ENCODE results near the gene CD99. TPM values are rescaled to one million over a fixed set of nuclear protein-coding genes. Genes with fewer than 3 reads are reported as not detected.

Gene CD99
- total and polyA plus RNA-seq, 2 of the 13 experiments (the other 11 are each of a cell fraction or from before 2014, with no cell fraction given): 78.8 to 111 TPM

DNA sequence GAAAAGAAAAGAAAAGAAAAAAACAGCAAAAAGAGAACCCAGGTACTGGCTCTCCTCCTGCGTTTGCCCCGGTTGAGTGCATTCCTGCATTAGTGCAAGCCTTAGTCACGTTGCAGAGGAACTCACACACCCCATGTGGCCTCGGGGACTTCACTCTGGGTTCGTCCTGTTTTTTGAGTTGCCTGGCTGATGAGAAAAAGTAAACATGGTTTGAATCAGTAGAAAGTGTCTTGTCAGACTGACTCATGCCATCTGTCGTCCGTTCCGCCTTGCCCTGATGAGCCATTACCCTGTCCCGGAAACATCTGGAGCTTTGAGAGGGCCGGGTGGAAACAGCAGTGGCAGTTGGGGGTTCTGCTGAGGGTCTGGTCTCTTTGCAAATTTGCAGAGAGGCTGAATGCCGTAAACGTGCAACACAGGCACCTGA, 16.3 kb downstream of the CD99 start (continued):
- TF ChIP-seq PHF5A (CRISPR knock-in tag; IDR thresholded peaks at IDR 0.05; ENCODE audit: low read depth, unreplicated experiment) (no peak), ZNF468 (CRISPR knock-in tag; IDR thresholded peaks at IDR 0.05) (no peak), PHF21A (CRISPR knock-in tag; IDR thresholded peaks at IDR 0.05) (no peak), ATF4 (CRISPR knock-in tag; IDR thresholded peaks at IDR 0.05) (no peak), GPN1 (CRISPR knock-in tag; IDR thresholded peaks at IDR 0.05; ENCODE audit: borderline replicate concordance) (no peak), ZNF609 (CRISPR knock-in tag; IDR thresholded peaks at IDR 0.05; ENCODE audit: borderline replicate concordance) (no peak), ZNF503 (CRISPR knock-in tag; IDR thresholded peaks at IDR 0.05) (no peak), FOXO1 (CRISPR knock-in tag; IDR thresholded peaks at IDR 0.05) (peak; percentile 58; the same call in 1 of the 2 replicates), NAIF1 (CRISPR knock-in tag; IDR thresholded peaks at IDR 0.05; ENCODE audit: borderline replicate concordance) (no peak), POLR2A (IDR thresholded peaks at IDR 0.05; ENCODE audit: insufficient read depth in 1 of 2, low read depth in 2 of 2, low read length in 2 of 2) (no peak), ZNF816 (CRISPR knock-in tag; IDR thresholded peaks at IDR 0.05; ENCODE audit: borderline replicate concordance) (no peak), ZFYVE20 (CRISPR knock-in tag; IDR thresholded peaks at IDR 0.05; ENCODE audit: borderline replicate concordance, low read depth) (no peak), ETV5 (CRISPR knock-in tag; IDR thresholded peaks at IDR 0.05; ENCODE audit: borderline replicate concordance) (peak; percentile 31; the same call in 1 of the 2 replicates), ZBTB42 (CRISPR knock-in tag; IDR thresholded peaks at IDR 0.05) (no peak)
- TF ChIP-seq, protein P1, sequence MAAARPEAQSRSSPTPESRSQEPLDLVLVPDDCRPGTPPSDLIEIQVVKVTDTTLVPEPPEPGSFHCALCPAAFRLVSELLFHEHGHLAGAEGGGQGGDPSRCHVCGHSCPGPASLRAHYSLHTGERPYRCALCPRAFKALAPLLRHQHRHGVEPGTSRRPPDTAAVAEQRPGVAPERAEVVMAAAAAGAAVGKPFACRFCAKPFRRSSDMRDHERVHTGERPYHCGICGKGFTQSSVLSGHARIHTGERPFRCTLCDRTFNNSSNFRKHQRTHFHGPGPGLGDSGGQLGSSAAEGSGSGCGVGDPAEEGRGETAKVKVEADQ (CRISPR knock-in tag; IDR thresholded peaks at IDR 0.05; ENCODE audit: borderline replicate concordance): no peak
- TF ChIP-seq, protein P2, sequence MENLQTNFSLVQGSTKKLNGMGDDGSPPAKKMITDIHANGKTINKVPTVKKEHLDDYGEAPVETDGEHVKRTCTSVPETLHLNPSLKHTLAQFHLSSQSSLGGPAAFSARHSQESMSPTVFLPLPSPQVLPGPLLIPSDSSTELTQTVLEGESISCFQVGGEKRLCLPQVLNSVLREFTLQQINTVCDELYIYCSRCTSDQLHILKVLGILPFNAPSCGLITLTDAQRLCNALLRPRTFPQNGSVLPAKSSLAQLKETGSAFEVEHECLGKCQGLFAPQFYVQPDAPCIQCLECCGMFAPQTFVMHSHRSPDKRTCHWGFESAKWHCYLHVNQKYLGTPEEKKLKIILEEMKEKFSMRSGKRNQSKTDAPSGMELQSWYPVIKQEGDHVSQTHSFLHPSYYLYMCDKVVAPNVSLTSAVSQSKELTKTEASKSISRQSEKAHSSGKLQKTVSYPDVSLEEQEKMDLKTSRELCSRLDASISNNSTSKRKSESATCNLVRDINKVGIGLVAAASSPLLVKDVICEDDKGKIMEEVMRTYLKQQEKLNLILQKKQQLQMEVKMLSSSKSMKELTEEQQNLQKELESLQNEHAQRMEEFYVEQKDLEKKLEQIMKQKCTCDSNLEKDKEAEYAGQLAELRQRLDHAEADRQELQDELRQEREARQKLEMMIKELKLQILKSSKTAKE (CRISPR knock-in tag; IDR thresholded peaks at IDR 0.05; ENCODE audit: borderline replicate concordance): no peak

Measured in HepG2 (cell line).